ENCODE data around the gene TNFAIP6. TPM values are rescaled to one million over a fixed set of nuclear protein-coding genes. Genes with fewer than 3 reads are reported as not detected.

TNFAIP6 gene
- total RNA-seq, 4 donors from 2014 or later, result 3.4 to 18.6 (median 12.4) TPM

DNA sequence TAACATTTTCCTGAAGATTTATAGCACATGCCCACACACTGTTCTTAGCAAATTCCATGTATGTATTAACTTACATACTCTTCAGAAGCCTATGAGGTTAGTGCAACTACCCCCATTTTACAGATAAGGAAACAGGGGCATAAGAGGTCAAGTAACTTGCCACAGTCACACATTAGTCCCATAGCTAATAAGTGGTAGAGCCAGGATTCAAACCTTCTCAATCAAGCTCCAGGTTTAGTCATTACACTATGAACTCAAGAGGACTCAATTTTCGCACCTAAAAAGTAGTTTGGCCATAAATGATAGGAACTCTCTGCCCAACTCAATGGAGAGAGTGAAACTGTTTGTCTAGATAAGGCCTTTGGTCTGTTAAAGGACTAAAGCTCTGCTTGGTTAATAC is 42.6 kb downstream of the TNFAIP6 start:
- DNase-seq (ENCODE audit: low spot score) (no peak), ATAC-seq (ENCODE audit: low FRiP score) (no peak)
- TF ChIP-seq, protein P1, sequence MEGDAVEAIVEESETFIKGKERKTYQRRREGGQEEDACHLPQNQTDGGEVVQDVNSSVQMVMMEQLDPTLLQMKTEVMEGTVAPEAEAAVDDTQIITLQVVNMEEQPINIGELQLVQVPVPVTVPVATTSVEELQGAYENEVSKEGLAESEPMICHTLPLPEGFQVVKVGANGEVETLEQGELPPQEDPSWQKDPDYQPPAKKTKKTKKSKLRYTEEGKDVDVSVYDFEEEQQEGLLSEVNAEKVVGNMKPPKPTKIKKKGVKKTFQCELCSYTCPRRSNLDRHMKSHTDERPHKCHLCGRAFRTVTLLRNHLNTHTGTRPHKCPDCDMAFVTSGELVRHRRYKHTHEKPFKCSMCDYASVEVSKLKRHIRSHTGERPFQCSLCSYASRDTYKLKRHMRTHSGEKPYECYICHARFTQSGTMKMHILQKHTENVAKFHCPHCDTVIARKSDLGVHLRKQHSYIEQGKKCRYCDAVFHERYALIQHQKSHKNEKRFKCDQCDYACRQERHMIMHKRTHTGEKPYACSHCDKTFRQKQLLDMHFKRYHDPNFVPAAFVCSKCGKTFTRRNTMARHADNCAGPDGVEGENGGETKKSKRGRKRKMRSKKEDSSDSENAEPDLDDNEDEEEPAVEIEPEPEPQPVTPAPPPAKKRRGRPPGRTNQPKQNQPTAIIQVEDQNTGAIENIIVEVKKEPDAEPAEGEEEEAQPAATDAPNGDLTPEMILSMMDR (IDR thresholded peaks at IDR 0.05), result no peak

- ATAC-seq (ENCODE audit: low FRiP score) (no peak), DNase-seq (ENCODE audit: low spot score) (no peak)
- TF ChIP-seq, protein P1 (IDR thresholded peaks at IDR 0.05), result no peak
Measured at GRCh38 chr2:151401149-151401548, 43.8 kb downstream of the TNFAIP6 start.

GRCh38 chr2:151403914-151404313 is 46.5 kb downstream of the TNFAIP6 start:
- no peak for ATAC-seq (ENCODE audit: low FRiP score)
- DNase-seq (ENCODE audit: low spot score), result no peak
- TF ChIP-seq, protein P1 (IDR thresholded peaks at IDR 0.05), result no peak

- ATAC-seq (ENCODE audit: low FRiP score) (no peak), DNase-seq (ENCODE audit: low spot score) (no peak)
- TF ChIP-seq, protein P1 (IDR thresholded peaks at IDR 0.05), result no peak
Measured at GRCh38 chr2:151405376-151405775, 48.0 kb downstream of the TNFAIP6 start.

- DNase-seq (ENCODE audit: low spot score), result no peak
- no peak for ATAC-seq (ENCODE audit: low FRiP score)
- TF ChIP-seq, protein P1 (IDR thresholded peaks at IDR 0.05), result no peak
Measured at GRCh38 chr2:151407281-151407680, 49.9 kb downstream of the TNFAIP6 start.

- DNase-seq (ENCODE audit: low spot score) (no peak), ATAC-seq (ENCODE audit: low FRiP score) (no peak)
Measured at GRCh38 chr2:151408788-151409600, 51.6 kb downstream of the TNFAIP6 start.

More at GRCh38 chr2:151408788-151409600, 51.6 kb downstream of the TNFAIP6 start:
- TF ChIP-seq, protein P1 (IDR thresholded peaks at IDR 0.05), result no peak

Data from omental fat pad (tissue), 4 donors.